NCI-H1436 treated with DMSO at 0.1 percent for 48 hours (cell line): ENCODE data around the gene SDR42E2.
"Not testable (repeated sequence)": the region's sequence is repeated elsewhere in the genome, so short reads cannot be mapped to it uniquely, and the experiment has no call there.

Experiments used
- DNase-seq: peaks from one replicate; lab custom pipeline; 2025; lab: John Stamatoyannopoulos, UW

SDR42E2 gene

DNA sequence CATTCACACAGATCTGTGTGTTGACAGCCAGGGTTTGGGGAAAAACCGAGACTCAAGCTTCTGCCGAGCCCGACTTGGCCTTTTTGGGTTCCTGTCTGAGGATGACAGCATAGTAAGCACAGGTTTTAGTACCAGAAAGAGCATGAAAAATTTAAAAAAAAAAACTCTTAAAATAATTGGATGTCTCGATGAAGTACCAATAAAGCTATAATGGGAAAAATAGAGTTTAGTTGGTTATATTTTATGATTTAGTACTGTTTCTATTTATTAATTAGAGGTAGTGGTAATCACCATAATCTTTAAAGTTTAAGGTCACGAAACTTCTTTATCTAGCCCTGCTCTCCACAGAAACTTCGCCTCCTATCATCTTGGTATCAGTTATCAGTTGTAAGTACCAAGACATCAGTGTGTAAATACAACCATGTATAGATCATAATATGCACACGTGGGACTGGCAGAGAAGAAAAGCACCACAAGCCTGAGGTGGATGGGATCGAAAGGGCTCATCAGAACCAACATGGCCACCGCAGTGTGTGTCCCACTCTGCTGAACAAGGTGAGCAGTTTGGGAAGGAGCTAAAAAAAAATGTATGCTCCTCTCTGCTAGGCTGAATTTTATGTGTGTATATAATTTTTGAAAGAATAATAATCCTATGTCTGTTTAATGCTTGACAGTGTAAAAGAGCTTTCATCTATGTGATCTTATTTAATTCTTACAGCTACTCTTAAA lies 29.4 kb downstream of the SDR42E2 start:
- DNase-seq: no peak

DNA sequence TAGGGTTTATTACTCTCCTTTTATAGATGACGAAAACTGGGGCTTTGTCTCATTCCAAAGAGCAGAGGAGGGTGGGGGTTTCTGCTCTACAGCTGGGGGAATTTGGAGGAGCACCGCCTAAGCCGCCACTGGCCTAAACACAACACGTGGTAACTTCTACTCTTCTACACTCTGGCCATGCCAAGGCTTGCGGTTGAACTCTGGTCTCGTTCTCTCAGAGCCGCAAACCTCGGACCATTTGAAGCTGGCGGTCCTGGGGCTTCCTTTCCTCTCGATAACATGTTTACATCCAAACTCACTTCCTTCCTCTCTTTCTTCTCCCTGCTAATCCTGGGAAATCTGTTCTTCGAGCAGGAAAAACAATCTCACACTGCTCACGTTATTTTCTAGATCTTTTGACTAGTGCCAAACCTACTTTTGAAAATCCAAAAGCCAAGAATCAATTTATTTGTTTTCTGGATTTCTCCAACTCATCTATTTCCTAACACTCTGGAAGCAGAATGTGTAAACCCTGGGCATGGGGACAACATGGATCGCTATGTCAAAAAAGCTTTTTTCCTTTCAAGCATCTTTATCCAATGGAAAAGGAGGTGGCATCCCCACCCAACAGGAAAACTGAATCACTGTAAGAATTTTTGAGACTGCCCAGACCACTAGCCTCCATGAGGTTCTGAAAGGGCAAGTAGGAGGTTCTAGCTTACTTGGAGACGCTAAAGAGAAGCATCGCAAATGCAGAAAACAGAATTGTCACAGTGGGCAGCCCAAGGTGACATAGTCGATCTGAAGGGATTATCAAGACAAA lies 30.2 kb downstream of the SDR42E2 start:
- DNase-seq: no peak

DNA sequence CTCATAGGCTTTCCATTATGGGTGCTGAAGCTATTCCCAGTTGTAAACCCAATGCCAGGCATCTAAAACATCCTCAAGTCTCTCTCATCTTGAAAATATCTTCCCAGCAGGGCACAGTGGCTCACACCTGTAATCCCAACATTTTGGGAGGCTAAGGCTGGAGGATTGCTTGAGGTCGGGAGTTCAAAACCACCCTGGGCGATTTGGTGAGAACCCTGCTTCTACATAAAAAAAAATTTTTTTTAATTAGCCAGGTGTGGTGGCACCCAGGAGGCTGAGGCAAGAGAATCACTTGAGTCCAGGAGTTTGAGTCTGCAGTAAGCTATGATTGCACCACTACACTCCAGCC lies 30.7 kb downstream of the SDR42E2 start:
- no peak for DNase-seq

DNA sequence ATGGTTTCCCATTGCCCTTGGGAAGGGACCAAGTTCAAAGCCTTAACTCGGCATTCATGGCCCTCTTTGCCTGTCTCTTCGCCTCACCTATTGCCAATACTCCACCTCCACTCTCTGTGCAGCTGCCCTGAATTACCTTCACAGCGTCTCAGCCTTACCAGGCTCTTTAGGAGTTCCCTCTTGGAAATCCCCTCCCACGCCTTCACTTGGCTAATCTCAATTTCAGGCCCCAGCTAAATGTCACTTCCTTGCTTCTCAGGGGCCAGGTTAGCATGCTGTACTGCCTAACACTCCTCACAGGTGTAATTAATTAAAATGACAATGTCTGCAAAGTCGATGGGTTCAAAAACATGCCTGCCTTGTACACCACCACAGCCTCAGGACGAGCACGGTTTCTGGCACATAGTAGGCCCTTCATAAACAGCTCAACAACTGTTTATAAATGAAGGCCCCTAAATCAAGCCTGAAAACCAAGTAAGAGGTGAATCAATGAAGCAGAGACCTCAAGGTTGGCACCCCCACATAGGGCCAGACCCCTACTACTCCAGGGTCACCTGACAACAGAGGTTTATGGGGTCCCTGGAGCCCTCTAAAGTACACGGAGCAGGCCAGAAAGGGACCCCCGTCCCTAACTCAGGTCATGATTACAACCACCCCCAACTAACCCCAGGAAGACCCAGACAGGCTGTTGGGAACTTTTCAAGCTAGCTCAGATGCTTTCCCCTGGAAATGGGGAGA lies 32.6 kb downstream of the SDR42E2 start:
- no peak for DNase-seq

GRCh38 chr16:22195445-22195694 lies 33.1 kb downstream of the SDR42E2 start:
- DNase-seq: no peak

DNA sequence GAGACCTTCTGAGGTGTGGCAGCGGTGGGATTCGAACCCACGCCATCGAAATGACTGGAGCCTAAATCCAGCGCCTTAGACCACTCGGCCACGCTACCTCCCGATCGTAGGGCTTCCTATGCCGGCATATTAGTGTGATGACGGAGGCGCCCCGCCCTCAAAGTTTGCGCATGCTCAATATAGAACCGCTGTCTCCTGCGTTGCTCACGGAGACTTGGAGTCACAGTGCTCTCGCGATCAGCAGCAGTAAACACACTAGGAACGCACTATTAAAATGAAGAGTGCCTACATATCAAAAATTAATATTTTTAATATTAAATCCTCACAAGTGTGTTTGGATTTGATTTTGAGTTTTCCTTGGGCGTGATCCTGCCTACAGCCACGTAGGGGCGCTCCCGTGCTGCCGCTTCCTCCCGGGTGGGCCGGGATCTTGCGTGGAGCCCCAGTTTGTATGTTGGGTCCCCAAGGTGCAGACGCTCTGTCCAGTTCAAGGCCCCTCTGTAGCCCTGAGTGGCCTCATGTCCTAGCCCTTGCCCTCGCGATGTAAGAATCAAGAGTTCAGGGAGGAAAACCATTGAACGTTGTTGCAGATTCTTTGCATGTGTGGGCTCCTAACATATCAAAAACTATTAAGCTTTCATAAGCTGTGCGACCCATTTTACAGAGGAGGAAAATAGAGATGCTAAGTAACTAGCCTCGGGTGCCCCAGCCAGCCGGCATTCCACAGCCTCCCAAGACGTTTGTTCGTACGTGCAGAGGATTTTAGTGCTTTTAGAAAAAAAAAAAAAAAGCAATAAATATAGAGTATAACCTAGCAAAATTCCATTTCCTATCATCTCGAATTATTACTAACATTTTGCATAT lies 33.6 kb downstream of the SDR42E2 start:
- DNase-seq: peak; percentile 50

GRCh38 chr16:22196559-22197168 lies 34.4 kb downstream of the SDR42E2 start:
- DNase-seq: not testable (repeated sequence)

- DNase-seq: no peak
These were observed 36.4 kb downstream of the SDR42E2 start for GRCh38 chr16:22198547-22199293.

DNA sequence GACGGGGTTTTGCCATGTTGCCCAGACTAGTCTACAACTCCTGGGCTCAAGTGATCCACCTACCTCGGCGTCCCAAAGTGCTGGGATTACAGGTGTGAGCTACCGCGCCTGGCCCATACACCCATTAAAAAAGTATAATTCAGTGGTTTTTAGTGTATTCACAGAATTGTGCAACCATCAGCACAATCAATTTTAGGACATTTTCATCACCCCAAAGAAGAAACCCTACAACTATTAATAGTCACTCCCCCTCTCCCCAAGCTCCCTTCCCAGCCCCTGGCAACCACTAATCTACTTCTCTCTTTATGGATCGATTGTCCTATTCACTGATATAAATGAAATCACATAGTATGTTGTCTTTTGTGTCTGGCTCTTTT lies 39.9 kb downstream of the SDR42E2 start:
- no peak for DNase-seq

DNA sequence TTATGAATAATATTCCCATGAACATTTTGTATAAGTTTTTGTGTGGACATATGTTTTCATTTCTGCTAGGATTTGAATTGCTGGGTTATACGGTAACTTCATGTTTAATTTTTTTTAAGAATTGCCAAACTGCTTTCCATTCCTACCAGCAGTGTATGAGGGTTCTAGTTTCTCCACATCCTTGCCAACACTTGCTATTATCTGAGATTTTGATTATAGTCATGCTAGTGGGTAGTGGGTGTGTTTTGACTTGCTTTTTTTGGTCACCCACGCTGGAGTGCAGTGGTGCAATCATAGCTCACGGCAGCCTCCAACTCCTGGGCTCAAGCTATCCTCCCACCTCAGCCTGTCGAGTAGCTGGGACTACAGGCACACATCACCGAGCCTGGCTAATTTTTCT lies 40.8 kb downstream of the SDR42E2 start:
- DNase-seq: no peak

DNA sequence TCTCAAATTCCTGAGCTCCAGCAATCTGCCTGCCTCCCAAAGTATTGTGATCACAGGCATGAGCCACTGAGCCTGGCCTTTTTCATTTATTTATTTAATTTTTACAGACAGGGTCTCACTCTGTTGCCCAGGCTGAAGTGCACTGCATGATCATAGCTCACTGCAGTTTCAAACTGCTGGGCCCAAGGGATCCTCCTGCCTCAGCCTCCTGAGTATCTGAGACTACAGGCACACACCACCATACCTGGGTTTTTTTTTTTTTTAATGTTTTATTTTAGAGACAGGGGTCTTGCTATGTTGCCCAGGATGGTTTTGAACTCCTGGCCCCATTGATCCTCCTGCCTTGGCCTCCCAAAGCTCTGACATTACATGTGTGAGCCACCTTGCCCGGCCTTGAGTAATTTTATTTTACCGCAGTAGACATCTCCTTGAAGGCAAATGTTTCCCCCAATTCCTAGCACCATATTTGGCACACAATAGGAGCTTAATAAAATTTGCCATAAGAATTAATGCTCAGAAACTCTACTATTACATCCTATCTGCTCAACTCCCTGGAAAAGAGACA lies 41.9 kb downstream of the SDR42E2 start:
- DNase-seq: no peak

DNA sequence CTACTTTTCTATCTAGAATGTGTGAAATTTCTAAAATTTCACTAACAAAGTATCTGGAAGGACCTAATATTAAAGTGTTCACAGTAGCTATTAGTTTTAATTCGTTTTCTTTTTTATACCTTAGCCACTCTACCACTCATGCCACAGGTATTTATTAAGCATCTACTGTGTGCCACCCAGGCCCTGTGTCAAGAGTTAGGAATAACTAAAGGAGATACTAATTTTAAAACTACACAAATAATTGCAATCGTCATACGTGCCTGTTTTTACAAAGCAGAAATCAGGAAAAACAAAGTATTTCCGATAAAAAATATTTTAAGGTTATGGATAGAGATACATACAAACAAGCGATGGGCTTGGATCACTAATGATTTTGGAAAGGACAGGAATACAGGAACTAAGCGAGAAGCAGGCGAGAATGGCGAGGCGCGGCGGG lies 43.3 kb downstream of the SDR42E2 start:
- no peak for DNase-seq

- peak; percentile 42 for DNase-seq
These were observed 43.9 kb downstream of the SDR42E2 start, which contains the start of gene EEF2K for GRCh38 chr16:22206013-22206841. TSS of gene EEF2K (plus strand) at chr16:22206278. CDS start at chr16:22225730, 19,452 bp downstream.

DNA sequence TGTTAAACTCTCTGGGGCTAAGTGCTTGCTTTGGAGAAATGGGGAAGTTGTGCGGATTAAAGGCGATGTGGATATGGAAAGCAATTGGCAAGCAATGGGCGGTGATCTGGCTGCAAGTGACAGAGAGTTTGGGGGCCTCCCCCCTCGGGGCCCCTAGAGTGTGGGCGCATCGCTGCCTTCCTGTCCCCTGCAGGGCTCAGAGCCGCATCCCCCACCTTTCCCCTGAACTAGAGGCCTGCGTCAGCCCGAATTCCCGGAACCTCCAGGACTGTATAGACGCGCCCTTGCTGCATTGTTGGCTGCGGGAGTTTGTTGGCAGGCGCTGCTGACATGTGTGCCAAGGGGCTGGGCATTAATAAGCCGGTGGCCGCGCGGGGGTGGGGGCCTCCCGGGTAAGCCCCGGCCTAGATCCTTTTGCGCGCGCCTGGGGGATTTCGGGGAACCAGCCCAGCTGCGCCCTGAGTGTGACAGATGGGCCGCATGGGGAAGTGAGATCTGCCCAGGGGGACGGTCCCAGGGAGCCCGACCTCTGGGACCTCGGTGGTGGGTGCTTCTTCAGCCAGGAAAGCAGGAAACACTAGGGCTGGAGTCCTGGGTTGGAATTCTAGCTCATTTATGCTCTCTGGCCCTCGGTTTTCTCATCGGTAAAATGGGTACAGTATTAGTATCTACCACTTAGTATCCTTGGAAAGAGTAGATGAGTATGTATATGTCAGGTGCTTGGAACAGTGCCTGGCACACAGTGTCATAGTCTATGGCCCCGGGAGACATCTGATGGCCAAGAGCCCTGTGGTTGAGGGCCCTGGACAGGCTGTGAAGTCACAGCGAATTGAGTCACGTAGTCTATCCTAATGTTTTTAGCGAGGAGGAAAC lies 44.8 kb downstream of the SDR42E2 start:
- DNase-seq: no peak

DNA sequence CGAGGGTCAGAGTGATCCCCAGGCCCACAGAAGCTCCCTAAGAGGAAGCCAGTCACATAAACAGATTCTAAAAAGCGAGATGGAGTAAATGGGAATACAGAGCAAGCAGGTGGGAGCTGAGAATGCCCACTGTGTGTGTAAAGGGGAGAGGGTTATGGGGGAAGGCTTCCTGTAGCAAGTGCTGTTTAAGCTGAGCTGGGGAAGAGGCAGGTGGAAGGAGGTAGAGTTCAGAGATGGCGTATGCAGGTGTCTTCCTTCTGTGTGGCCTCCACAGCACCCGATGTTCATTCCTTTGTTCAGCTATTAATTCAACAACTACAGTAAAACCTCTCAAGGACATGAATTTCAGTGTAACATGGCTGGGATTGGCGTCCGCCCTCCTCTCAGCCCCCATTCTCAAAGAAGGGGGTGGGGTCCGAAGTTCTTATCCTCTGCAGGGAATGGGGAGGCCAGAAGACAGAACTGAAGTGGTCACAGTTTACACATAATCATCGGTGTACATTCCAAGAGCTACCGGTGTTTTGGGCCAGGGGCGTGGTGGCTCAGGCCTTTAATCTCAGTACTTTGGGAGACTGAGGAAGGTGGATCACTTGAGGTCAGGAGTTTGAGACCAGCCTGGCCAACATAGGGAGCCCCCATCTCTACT lies 45.5 kb downstream of the SDR42E2 start:
- no peak for DNase-seq

DNA sequence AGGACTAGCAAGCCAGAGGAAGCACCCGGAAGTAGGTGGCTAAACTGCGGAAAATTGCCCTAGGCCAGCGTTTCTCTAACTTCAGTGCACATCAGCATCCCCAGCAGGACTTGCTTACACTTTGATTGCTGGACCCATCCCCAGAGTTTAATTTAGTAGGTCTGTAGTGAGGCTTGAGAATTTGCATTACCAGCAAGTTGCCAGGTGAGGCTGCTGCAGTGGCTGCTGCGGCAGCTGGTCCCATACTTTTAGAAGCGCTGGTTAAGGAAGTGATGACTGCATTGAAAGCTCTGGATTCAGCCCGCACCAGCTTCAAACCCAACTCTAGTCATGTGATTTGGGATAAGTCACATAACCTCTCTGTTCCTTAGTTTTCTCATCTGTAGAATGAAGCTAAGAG lies 48.0 kb downstream of the SDR42E2 start:
- DNase-seq: no peak

GRCh38 chr16:22210854-22211253 lies 48.5 kb downstream of the SDR42E2 start:
- no peak for DNase-seq

DNA sequence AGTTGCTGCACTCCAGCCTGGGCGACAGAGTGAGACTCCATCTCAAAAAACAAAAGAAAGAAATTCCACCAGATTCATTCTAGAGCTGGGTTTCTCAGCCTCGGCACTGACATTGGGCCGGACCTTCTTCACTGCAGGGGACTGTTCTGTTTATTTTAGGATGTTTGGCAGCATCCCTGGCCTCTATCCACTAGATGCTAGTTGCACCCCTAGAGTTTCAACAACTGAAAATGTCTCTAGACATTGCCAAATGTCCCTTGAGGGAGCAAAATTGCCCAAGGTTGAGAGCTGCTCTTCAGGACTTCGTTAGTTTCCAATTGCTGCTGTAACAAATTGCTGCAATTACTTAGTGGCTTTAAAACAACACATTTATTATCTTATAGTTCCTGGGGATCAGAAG lies 50.9 kb downstream of the SDR42E2 start:
- no peak for DNase-seq
